ENCODE data around the gene FAM174B. TPM values are rescaled to one million over a fixed set of nuclear protein-coding genes. Genes with fewer than 3 reads are reported as not detected.

FAM174B gene
- total RNA-seq, 1 donor = 5.1 TPM

DNA sequence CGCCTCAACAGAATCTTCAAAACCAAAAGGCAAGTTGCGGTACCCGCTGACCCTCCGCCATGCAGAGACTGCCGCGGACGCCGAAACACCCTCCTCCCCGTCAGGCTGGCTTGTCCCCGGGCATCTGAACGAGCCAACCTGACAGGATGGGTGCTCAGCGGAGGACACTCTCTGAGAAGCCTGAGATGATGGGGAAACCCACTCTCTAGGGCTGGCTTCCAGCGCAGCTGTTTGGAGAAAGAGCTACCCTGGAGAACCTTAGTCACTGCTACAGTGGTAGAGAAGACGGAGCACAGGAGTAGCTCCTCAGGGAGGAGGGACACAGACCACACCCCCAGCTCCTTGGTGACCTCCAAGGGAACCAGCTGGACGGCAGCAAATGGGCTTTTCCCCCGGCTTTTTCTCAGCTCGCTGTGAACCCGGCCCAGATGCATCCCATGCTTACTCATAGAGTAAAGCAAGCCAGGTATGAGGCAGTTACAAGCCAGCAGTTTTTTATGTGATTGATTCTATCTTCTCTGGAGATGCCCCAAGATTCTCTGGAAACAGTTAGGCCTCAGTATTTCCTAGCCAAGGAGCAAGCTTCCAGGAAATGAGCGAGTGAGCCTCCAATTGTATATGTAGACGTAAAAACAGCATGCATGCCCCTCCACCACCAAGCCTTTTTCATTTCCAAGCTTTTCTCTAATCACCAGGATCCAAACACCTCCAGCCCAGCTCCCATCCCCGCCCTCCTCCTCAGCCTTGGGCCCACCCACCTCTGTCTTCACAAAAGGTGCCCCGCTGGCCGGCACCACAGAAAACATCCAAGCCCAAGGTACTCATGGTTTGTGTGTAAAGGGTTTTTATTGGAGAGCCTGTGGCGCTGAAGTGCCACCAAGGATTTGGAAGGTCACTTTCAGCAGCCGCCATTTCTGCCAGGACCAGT lies 38.7 kb downstream of the FAM174B start:
- no peaks in the 10 kb centered on the region for H4K20me1 ChIP-seq (ENCODE audit: insufficient read depth, low read length)
- no peaks in the 10 kb centered on the region for H3K4me1 ChIP-seq (ENCODE audit: insufficient read depth, low read length)
- H3K4me3 ChIP-seq (ENCODE audit: insufficient read depth, low read length) = no peak overlapping the region
- TF ChIP-seq, protein P1, sequence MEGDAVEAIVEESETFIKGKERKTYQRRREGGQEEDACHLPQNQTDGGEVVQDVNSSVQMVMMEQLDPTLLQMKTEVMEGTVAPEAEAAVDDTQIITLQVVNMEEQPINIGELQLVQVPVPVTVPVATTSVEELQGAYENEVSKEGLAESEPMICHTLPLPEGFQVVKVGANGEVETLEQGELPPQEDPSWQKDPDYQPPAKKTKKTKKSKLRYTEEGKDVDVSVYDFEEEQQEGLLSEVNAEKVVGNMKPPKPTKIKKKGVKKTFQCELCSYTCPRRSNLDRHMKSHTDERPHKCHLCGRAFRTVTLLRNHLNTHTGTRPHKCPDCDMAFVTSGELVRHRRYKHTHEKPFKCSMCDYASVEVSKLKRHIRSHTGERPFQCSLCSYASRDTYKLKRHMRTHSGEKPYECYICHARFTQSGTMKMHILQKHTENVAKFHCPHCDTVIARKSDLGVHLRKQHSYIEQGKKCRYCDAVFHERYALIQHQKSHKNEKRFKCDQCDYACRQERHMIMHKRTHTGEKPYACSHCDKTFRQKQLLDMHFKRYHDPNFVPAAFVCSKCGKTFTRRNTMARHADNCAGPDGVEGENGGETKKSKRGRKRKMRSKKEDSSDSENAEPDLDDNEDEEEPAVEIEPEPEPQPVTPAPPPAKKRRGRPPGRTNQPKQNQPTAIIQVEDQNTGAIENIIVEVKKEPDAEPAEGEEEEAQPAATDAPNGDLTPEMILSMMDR (IDR thresholded peaks at IDR 0.05; ENCODE audit: extremely low read depth, low read depth, low read length) = no peak
- H3K36me3 ChIP-seq (ENCODE audit: insufficient read depth, low read length) = no peaks in the 10 kb centered on the region
- DNase-seq (ENCODE audit: insufficient read length, low spot score, missing footprints) = no peak
- no peaks in the 10 kb centered on the region for H3K79me2 ChIP-seq (ENCODE audit: insufficient read depth, low read length)
- no peak overlapping the region for H3K27ac ChIP-seq (ENCODE audit: low read depth, low read length)
- H3K4me2 ChIP-seq (ENCODE audit: insufficient read depth, low read length) = no peak overlapping the region
- H2AFZ ChIP-seq (ENCODE audit: low read length) = no peak overlapping the region
- H3K9me3 ChIP-seq (ENCODE audit: low read depth, low read length) = no peaks in the 10 kb centered on the region
- no peaks in the 10 kb centered on the region for H3K27me3 ChIP-seq (ENCODE audit: insufficient read depth, low read length)

DNA sequence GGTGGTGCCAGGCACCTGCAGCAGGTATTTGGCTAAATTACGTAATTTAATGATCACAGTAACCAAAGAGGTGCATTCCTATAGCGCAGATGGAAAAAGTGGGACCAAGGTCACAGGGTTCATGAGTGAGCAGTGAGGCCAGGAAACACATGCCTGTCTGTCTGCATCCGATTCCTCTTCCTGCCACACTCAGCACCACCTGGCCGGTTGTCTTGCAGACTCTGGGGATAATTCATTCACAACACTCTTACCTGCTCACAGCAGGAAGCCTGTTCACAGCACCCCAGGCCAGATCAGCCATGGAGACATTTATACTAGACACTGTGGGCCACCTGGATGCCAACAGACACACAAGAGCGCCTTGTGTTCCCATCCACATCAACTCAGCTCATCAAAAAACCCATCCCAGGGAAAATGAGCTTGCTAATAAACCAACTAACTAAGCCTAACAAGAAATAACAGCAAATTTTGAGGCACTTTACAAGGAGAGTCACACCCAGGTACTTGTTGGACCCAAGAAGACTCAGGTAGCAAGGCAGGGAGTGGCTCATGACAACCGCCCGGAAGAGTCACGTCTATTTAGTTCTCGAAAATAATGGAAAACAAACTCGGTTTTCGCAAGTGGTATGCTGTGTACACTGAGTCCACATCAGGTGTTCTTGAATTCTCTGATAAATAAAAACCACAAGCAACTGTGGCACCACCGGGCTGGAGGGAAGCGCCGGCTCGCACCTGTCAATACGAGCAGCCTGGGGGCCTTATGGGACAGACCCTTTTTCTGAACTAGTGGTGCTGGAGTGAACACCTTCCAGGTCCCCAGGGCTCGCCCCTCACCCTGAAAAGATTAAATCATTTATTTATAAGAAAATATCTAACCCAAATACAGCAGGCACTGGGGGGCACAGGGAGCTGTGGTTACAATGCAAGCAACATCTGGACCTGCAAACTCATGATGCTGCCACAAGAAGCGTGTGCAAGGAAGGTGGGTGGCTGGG lies 40.5 kb downstream of the FAM174B start:
- no peak overlapping the region for H3K27ac ChIP-seq (ENCODE audit: low read depth, low read length)
- TF ChIP-seq, protein P1 (IDR thresholded peaks at IDR 0.05; ENCODE audit: extremely low read depth, low read depth, low read length) = no peak
- H3K4me3 ChIP-seq (ENCODE audit: insufficient read depth, low read length) = no peak overlapping the region
- H3K9me3 ChIP-seq (ENCODE audit: low read depth, low read length) = no peaks in the 10 kb centered on the region
- no peaks in the 10 kb centered on the region for H3K27me3 ChIP-seq (ENCODE audit: insufficient read depth, low read length)
- H4K20me1 ChIP-seq (ENCODE audit: insufficient read depth, low read length) = no peaks in the 10 kb centered on the region
- no peaks in the 10 kb centered on the region for H3K4me1 ChIP-seq (ENCODE audit: insufficient read depth, low read length)
- no peak overlapping the region for H2AFZ ChIP-seq (ENCODE audit: low read length)
- no peak for DNase-seq (ENCODE audit: insufficient read length, low spot score, missing footprints)
- no peaks in the 10 kb centered on the region for H3K79me2 ChIP-seq (ENCODE audit: insufficient read depth, low read length)
- no peak overlapping the region for H3K4me2 ChIP-seq (ENCODE audit: insufficient read depth, low read length)
- H3K36me3 ChIP-seq (ENCODE audit: insufficient read depth, low read length) = no peaks in the 10 kb centered on the region

DNA sequence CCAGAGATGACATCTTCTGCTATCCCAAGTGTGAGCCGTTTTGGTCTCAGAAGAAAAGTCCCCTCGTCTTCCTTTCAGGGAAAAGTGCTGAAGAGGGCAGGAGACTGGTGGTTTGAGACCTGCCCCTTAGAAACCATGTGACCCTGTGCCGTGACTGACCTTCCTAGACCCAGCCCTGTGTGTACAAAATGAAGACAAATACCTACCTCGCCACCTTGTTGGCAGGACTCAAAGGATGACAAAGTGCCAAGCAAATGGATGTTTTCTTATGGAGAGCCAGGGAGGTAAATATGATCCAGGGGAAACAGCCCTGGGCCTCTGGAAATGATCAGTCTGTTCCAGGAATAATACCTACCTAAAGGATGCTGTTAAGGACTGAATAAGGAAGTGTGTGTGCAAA lies 41.3 kb downstream of the FAM174B start:
- Histone ChIP-seq H3K79me2 (ENCODE audit: insufficient read depth, low read length) (no peaks in the 10 kb centered on the region), H3K27ac (ENCODE audit: low read depth, low read length) (no peak overlapping the region), H4K20me1 (ENCODE audit: insufficient read depth, low read length) (no peaks in the 10 kb centered on the region), H3K4me3 (ENCODE audit: insufficient read depth, low read length) (no peak overlapping the region), H2AFZ (ENCODE audit: low read length) (no peak overlapping the region), H3K36me3 (ENCODE audit: insufficient read depth, low read length) (no peaks in the 10 kb centered on the region), H3K9me3 (ENCODE audit: low read depth, low read length) (no peaks in the 10 kb centered on the region), H3K4me1 (ENCODE audit: insufficient read depth, low read length) (no peaks in the 10 kb centered on the region), H3K4me2 (ENCODE audit: insufficient read depth, low read length) (no peak overlapping the region), H3K27me3 (ENCODE audit: insufficient read depth, low read length) (no peaks in the 10 kb centered on the region)
- no peak for DNase-seq (ENCODE audit: insufficient read length, low spot score, missing footprints)
- TF ChIP-seq, protein P1 (IDR thresholded peaks at IDR 0.05; ENCODE audit: extremely low read depth, low read depth, low read length) = no peak

All from osteoblast (primary cell).